ENCODE results near the gene AKAP5. TPM values are rescaled to one million over a fixed set of nuclear protein-coding genes. Genes with fewer than 3 reads are reported as not detected.
A peak's percentile ranks its signal among the peaks of the same experiment; 100 is the strongest.

Gene AKAP5
- total RNA-seq, 1 donor from 2014 or later, result 1.4 TPM

GRCh38 chr14:64467101-64467500 lies 1.8 kb downstream of the AKAP5 start:
- TF ChIP-seq CTCF (conservative IDR thresholded peaks at IDR 0.05), result no peak
- H3K36me3 Mint-ChIP-seq, result peaks cover 3% of the 10 kb centered on the region
- H3K27me3 Mint-ChIP-seq, result peaks cover 8% of the 10 kb centered on the region
- peaks cover 9% of the 10 kb centered on the region for H3K4me1 Mint-ChIP-seq (ENCODE audit: unreplicated experiment)
- H3K27ac Mint-ChIP-seq, result no peak overlapping the region
- no peak overlapping the region for H3K4me3 Mint-ChIP-seq
- no peak for DNase-seq (ENCODE audit: extremely low spot score, unreplicated experiment)
- H3K9me3 Mint-ChIP-seq, result no peaks in the 10 kb centered on the region

GRCh38 chr14:64467566-64467965 lies 2.3 kb downstream of the AKAP5 start:
- peak overlapping the region; percentile 54 for H3K4me3 Mint-ChIP-seq
- no peak for TF ChIP-seq CTCF (conservative IDR thresholded peaks at IDR 0.05)
- H3K9me3 Mint-ChIP-seq, result no peaks in the 10 kb centered on the region
- H3K36me3 Mint-ChIP-seq, result peaks cover under 1% of the 10 kb centered on the region
- no peak overlapping the region for H3K27ac Mint-ChIP-seq
- no peak for DNase-seq (ENCODE audit: extremely low spot score, unreplicated experiment)
- peaks cover 9% of the 10 kb centered on the region for H3K4me1 Mint-ChIP-seq (ENCODE audit: unreplicated experiment)
- peaks cover 8% of the 10 kb centered on the region for H3K27me3 Mint-ChIP-seq

GRCh38 chr14:64468451-64468850 lies 3.2 kb downstream of the AKAP5 start:
- H3K4me1 Mint-ChIP-seq (ENCODE audit: unreplicated experiment), result peaks cover 9% of the 10 kb centered on the region
- no peaks in the 10 kb centered on the region for H3K9me3 Mint-ChIP-seq
- TF ChIP-seq CTCF (conservative IDR thresholded peaks at IDR 0.05), result no peak
- H3K27me3 Mint-ChIP-seq, result peaks cover 8% of the 10 kb centered on the region
- no peak for DNase-seq (ENCODE audit: extremely low spot score, unreplicated experiment)
- H3K27ac Mint-ChIP-seq, result no peak overlapping the region
- no peak overlapping the region for H3K4me3 Mint-ChIP-seq
- H3K36me3 Mint-ChIP-seq, result no peaks in the 10 kb centered on the region

GRCh38 chr14:64474041-64474440 lies 8.7 kb downstream of the AKAP5 start:
- H3K27ac Mint-ChIP-seq, result no peak overlapping the region

GRCh38 chr14:64474698-64475097 lies 9.4 kb downstream of the AKAP5 start:
- Mint-ChIP-seq H3K9me3 (no peaks in the 10 kb centered on the region), H3K4me1 (ENCODE audit: unreplicated experiment) (no peaks in the 10 kb centered on the region), H3K36me3 (no peaks in the 10 kb centered on the region), H3K4me3 (no peak overlapping the region), H3K27ac (no peak overlapping the region), H3K27me3 (no peaks in the 10 kb centered on the region)
- no peak for TF ChIP-seq CTCF (conservative IDR thresholded peaks at IDR 0.05)
- no peak for DNase-seq (ENCODE audit: extremely low spot score, unreplicated experiment)

More at GRCh38 chr14:64474041-64474440, 8.7 kb downstream of the AKAP5 start:
- no peaks in the 10 kb centered on the region for H3K9me3 Mint-ChIP-seq
- H3K36me3 Mint-ChIP-seq, result no peaks in the 10 kb centered on the region
- no peak for TF ChIP-seq CTCF (conservative IDR thresholded peaks at IDR 0.05)
- DNase-seq (ENCODE audit: extremely low spot score, unreplicated experiment), result no peak
- H3K27me3 Mint-ChIP-seq, result no peaks in the 10 kb centered on the region
- H3K4me3 Mint-ChIP-seq, result no peak overlapping the region
- no peaks in the 10 kb centered on the region for H3K4me1 Mint-ChIP-seq (ENCODE audit: unreplicated experiment)
